SK-N-SH (cell line): Measurements from ENCODE around the gene PHLDA3. TPM values are rescaled to one million over a fixed set of nuclear protein-coding genes. Genes with fewer than 3 reads are reported as not detected.

ENCODE experiments used
- CTCF ChIA-PET: fragments of 300-600, 350-600 bp; formaldehyde crosslinking; extraction: SDS; loops from one replicate; lab custom pipeline; 2021; lab: Yijun Ruan, JAX
- POLR2A ChIA-PET: fragments of 350-600 bp; sonication (Branson Sonifier 250); formaldehyde crosslinking; extraction: SDS; loops from one replicate; lab custom pipeline; 2020; ENCODE audit warnings: antibody characterized with exemption, inconsistent platforms; lab: Yijun Ruan, JAX
- DNase-seq: peaks from one replicate; pipeline ENCODE4 v3.0.0; 2012
- H2AFZ ChIP-seq: fragments of 200-600 bp; sonication (generic); 2 replicates; pipeline ENCODE4 v1.8.1; 2016; ENCODE audit warnings: antibody characterized with exemption, mild to moderate bottlenecking, low read depth
- H3F3A ChIP-seq: fragments of 200-600 bp; sonication (generic); replicated peaks from 2 replicates; pipeline ENCODE3; 2016; ENCODE audit warnings: antibody characterized with exemption, mild to moderate bottlenecking; ENCODE audit not compliant: insufficient read depth
- H3K27ac ChIP-seq, 2 experiments: fragments of 200-500 bp in 1 of 2; fragments of 200-600 bp in 1 of 2; sonication (Bioruptor generic) in 1 of 2; sonication (generic), shearing (Covaris generic) in 1 of 2; 2 replicates each; pipeline versions ENCODE4 v1.5.1 to v1.6.1; 2014 to 2016; ENCODE audit warnings: low read depth in 2 of 2, inconsistent platforms in 1 of 2, low read length in 1 of 2, mild to moderate bottlenecking in 1 of 2, mixed read lengths in 1 of 2
- H3K27me3 ChIP-seq: fragments of 200-600 bp; sonication (generic), shearing (Covaris generic); 2 replicates; pipeline ENCODE4 v1.6.1; 2016; ENCODE audit warnings: mixed run types; ENCODE audit not compliant: insufficient read depth
- H3K36me3 ChIP-seq, 2 experiments: fragments of 200-500 bp in 1 of 2; fragments of 200-600 bp in 1 of 2; sonication (Bioruptor generic) in 1 of 2; sonication (generic) in 1 of 2; replicated peaks in 1 of 2; 2 replicates each; pipeline versions ENCODE3 to v1.5.1; 2014 to 2016; ENCODE audit warnings: low read length in 1 of 2, mild to moderate bottlenecking in 1 of 2; ENCODE audit not compliant: insufficient read depth in 2 of 2, control insufficient read depth in 1 of 2
- H3K4me1 ChIP-seq, 2 experiments: fragments of 200-500 bp in 1 of 2; fragments of 200-600 bp in 1 of 2; sonication (Bioruptor generic) in 1 of 2; sonication (generic), shearing (Covaris generic) in 1 of 2; 2 replicates each; pipeline versions ENCODE4 v1.5.1 to v1.6.1; 2014 to 2016; ENCODE audit warnings: low read depth in 1 of 2, low read length in 1 of 2, mixed run types in 1 of 2; ENCODE audit not compliant: insufficient read depth in 2 of 2, control insufficient read depth in 1 of 2
- H3K4me2 ChIP-seq: fragments of 200-600 bp; sonication (generic), shearing (Covaris generic); 2 replicates; pipeline ENCODE4 v1.6.1; 2017; ENCODE audit warnings: mixed run types
- H3K4me3 ChIP-seq, 2 experiments: fragments of 200-500 bp in 1 of 2; fragments of 200-600 bp in 1 of 2; sonication (Bioruptor generic) in 1 of 2; sonication (generic), shearing (Covaris generic) in 1 of 2; 2 replicates each; pipeline versions ENCODE4 v1.5.1 to v1.8.1; 2014 to 2016; ENCODE audit warnings: low read depth in 2 of 2, inconsistent platforms in 1 of 2, low read length in 1 of 2, mild to moderate bottlenecking in 1 of 2, mixed read lengths in 1 of 2, moderate library complexity in 1 of 2
- H3K79me2 ChIP-seq: fragments of 200-600 bp; sonication (generic); 2 replicates; pipeline ENCODE4 v1.8.1; 2017; ENCODE audit warnings: mild to moderate bottlenecking; ENCODE audit not compliant: insufficient read depth
- H3K9ac ChIP-seq: fragments of 200-600 bp; sonication (generic); 2 replicates; pipeline ENCODE4 v1.6.1; 2017; ENCODE audit warnings: mixed run types
- H3K9me2 ChIP-seq: fragments of 200-600 bp; sonication (generic); 2 replicates; pipeline ENCODE4 v1.6.1; 2017; ENCODE audit warnings: mixed run types
- H3K9me3 ChIP-seq: fragments of 200-600 bp; sonication (generic); 2 replicates; pipeline ENCODE4 v1.6.1; 2017; ENCODE audit warnings: mixed run types, mild to moderate bottlenecking, moderate library complexity
- H4K20me1 ChIP-seq: fragments of 200-600 bp; sonication (generic); 2 replicates; pipeline ENCODE4 v1.6.1; 2017; ENCODE audit warnings: mild to moderate bottlenecking, mixed run types; ENCODE audit not compliant: insufficient read depth
- EP300 ChIP-seq, 2 experiments: IDR thresholded peaks; 2 replicates each; pipeline versions ENCODE4 v1.4.0 to v1.6.1; 2012; ENCODE audit warnings: borderline replicate concordance in 1 of 2, low read depth in 1 of 2, low read length in 1 of 2
- FOSL2 ChIP-seq: IDR thresholded peaks from 2 replicates; pipeline ENCODE4 v1.4.0; 2012; ENCODE audit warnings: low read depth, mild to moderate bottlenecking, moderate library complexity, borderline replicate concordance
- FOXJ3 ChIP-seq: sonication (generic); formaldehyde crosslinking; IDR thresholded peaks from 2 replicates; pipeline ENCODE4 v1.5.1; 2020; ENCODE audit warnings: mild to moderate bottlenecking, missing genetic modification reagents
- MEF2A ChIP-seq: IDR thresholded peaks from 2 replicates; pipeline ENCODE4 v1.4.0; 2012; ENCODE audit warnings: low read depth, borderline replicate concordance
- NFIC ChIP-seq: IDR thresholded peaks from 2 replicates; pipeline ENCODE4 v1.4.0; 2012; ENCODE audit warnings: borderline replicate concordance
- POLR2AphosphoS5 ChIP-seq: IDR thresholded peaks from 2 replicates; pipeline ENCODE4 v1.6.1; 2012; ENCODE audit warnings: low read depth, low read length
- SIN3A ChIP-seq: IDR thresholded peaks from 2 replicates; pipeline ENCODE4 v1.6.1; 2012; ENCODE audit warnings: low read depth, mild to moderate bottlenecking, low read length, moderate library complexity, borderline replicate concordance
- SMC3 ChIP-seq: IDR thresholded peaks from 2 replicates; pipeline ENCODE4 v1.6.1; 2012; ENCODE audit warnings: low read depth, low read length, improper control_type of control experiment
- TCF12 ChIP-seq: IDR thresholded peaks from 2 replicates; pipeline ENCODE4 v1.4.0; 2012
- TEAD4 ChIP-seq: IDR thresholded peaks from 2 replicates; pipeline ENCODE4 v1.4.0; 2012; ENCODE audit warnings: mild to moderate bottlenecking, borderline replicate concordance; ENCODE audit not compliant: insufficient read depth
- WGBS: methylation state at CpG from one replicate; pipeline ENCODE4 v1.1.6; 2017; ENCODE audit warnings: low lambda C conversion rate; 5-methylcytosine and 5-hydroxymethylcytosine counted together
- polyA plus RNA-seq, 3 experiments: library from polyadenylated mRNA; depleted of rRNA; stranded (reverse); fragments of >200 nt; gene quantifications; 2 replicates each; pipeline ENCODE4 v1.2.3, GENCODE V29; 2012
- TF ChIP-seq, protein P1 (sequence below): IDR thresholded peaks from 2 replicates; pipeline ENCODE4; 2012
- TF ChIP-seq, protein P2 (sequence below): fragments of 200-600 bp; sonication (generic); IDR thresholded peaks from 2 replicates; pipeline ENCODE4 v1.6.1; 2017; ENCODE audit warnings: antibody characterized with exemption, mild to moderate bottlenecking, moderate library complexity
- TF ChIP-seq, protein P3 (sequence below): IDR thresholded peaks from 2 replicates; pipeline ENCODE4 v1.4.0; 2012; ENCODE audit warnings: low read depth

The PHLDA3 gene
- polyA plus RNA-seq, 1 of the 3 experiments (the other 2 are of a cell fraction) = 105 TPM

DNA sequence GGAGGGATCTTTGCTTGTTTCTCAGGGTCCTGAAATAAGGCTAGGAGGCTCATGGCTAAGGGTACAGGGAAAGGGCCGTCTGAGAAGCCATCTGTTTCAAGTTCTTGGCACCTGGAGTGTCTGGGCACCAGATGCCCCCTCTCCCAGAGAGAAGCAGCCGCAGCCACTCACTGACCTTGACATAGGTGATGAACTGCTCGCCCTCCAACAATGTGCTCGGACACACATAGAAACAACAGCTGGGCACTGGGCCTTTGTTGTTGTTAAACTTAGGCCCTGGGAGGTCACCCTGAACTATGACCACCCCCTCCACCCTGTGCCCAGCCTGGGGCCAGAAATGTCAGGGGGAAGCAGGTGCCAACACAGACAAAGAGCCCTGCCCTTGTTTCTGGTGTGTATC, 38.2 kb downstream of the PHLDA3 start:
- Histone ChIP-seq H3K9ac (no peak overlapping the region), H3K36me3 (no peaks in the 10 kb centered on the region), H2AFZ (no peak overlapping the region), H4K20me1 (no peaks in the 10 kb centered on the region), H3K27me3 (no peaks in the 10 kb centered on the region; the same call in 1 of the 2 replicates), H3K79me2 (no peaks in the 10 kb centered on the region), H3K4me2 (no peak overlapping the region), H3F3A (peaks cover 5% of the 10 kb centered on the region), H3K4me1 (peaks cover 0 to 19% of the 10 kb centered on the region in 2 experiments; a peak in 1 of 4 replicates), H3K4me3 (no peak overlapping the region), H3K9me3 (no peaks in the 10 kb centered on the region), H3K9me2 (no peaks in the 10 kb centered on the region), H3K27ac (peak overlapping the region in 1 of 2 experiments; percentile 9; a peak in 1 of 4 replicates)
- WGBS = 27% methylated on average over 3 of the region's 4 CpGs
- ChIA-PET POLR2A (no interaction called here), CTCF (interaction anchor here (1.2 to 6.6 kb wide), 7 partner anchors 13 to 90 kb away, joined by 3 to 85 read pairs (median 3); no protein-coding TSS in a partner anchor)
- DNase-seq = peak; percentile 65
- TF ChIP-seq MEF2A (no peak), EP300 (IDR thresholded peaks at IDR 0.05; ENCODE audit: borderline replicate concordance in 1 of 2, low read depth in 1 of 2, low read length in 1 of 2) (peak in 1 of 2 experiments; percentile 19; a peak in 1 of 4 replicates), TCF12 (peak; percentile 96), SMC3 (no peak), FOXJ3 (CRISPR knock-in tag) (0 out of 2 replicates have a peak, but pooled peaks have one; percentile 23), POLR2AphosphoS5 (0 out of 2 replicates have a peak, but pooled peaks have one; percentile 32)
- TF ChIP-seq, protein P1, sequence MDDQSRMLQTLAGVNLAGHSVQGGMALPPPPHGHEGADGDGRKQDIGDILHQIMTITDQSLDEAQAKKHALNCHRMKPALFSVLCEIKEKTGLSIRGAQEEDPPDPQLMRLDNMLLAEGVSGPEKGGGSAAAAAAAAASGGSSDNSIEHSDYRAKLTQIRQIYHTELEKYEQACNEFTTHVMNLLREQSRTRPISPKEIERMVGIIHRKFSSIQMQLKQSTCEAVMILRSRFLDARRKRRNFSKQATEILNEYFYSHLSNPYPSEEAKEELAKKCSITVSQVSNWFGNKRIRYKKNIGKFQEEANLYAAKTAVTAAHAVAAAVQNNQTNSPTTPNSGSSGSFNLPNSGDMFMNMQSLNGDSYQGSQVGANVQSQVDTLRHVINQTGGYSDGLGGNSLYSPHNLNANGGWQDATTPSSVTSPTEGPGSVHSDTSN = peak; percentile 64

DNA sequence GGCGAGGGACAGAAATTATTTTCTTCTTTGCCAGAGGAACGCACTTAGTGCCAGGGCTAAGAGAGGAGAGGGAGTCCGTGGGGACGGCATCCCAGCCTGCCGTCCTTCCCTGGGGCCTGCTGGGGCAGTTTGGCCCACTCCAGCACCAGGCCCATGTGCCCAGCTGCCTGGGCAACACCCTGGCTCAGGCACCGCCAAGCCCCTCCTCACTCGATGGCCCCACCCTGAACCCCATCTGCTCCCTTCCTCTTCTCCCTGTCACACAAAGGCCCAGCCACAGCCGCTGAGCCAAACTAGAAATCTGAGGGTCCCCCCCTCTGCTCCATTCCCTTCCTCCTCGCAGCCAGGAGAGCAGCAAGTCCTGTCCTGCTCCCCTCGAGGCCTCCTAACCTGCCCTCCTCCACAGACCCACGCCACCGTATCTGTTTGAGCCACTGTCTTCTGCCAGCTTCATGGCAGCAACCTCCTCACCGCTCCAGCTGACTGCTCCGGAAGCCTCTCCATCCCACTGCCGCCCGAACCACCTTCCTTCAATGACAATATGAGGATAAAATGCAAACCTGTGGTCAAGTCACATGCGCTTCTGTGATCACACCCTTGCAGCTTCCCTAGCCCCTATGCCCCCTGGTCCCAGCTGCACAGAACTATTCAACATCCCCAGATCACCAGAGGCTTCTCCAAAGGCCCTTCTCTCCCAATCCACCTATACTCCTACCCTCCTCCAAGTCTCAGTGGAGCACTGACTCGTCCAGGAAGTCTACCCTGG, 39.1 kb downstream of the PHLDA3 start:
- H3K4me2 ChIP-seq = no peak overlapping the region
- no peaks in the 10 kb centered on the region; the same call in 1 of the 2 replicates for H3K27me3 ChIP-seq
- no peaks in the 10 kb centered on the region for H3K9me3 ChIP-seq
- H4K20me1 ChIP-seq = no peaks in the 10 kb centered on the region
- H3K9ac ChIP-seq = no peak overlapping the region
- 85% methylated on average over 17 of the region's 18 CpGs for WGBS
- CTCF ChIA-PET = interaction anchor here (1.0 to 6.6 kb wide), 4 partner anchors 12 to 120 kb away, joined by 3 to 85 read pairs (median 3); no protein-coding TSS in a partner anchor
- H3K4me1 ChIP-seq = peaks cover 0 to 19% of the 10 kb centered on the region in 2 experiments; a peak in 1 of 4 replicates
- TF ChIP-seq TEAD4 = no peak
- no peak for TF ChIP-seq FOSL2
- TF ChIP-seq, protein P2, sequence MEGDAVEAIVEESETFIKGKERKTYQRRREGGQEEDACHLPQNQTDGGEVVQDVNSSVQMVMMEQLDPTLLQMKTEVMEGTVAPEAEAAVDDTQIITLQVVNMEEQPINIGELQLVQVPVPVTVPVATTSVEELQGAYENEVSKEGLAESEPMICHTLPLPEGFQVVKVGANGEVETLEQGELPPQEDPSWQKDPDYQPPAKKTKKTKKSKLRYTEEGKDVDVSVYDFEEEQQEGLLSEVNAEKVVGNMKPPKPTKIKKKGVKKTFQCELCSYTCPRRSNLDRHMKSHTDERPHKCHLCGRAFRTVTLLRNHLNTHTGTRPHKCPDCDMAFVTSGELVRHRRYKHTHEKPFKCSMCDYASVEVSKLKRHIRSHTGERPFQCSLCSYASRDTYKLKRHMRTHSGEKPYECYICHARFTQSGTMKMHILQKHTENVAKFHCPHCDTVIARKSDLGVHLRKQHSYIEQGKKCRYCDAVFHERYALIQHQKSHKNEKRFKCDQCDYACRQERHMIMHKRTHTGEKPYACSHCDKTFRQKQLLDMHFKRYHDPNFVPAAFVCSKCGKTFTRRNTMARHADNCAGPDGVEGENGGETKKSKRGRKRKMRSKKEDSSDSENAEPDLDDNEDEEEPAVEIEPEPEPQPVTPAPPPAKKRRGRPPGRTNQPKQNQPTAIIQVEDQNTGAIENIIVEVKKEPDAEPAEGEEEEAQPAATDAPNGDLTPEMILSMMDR = no peak
- TF ChIP-seq EP300 (IDR thresholded peaks at IDR 0.05; ENCODE audit: borderline replicate concordance in 1 of 2, low read depth in 1 of 2, low read length in 1 of 2) = no peak
- no peak for TF ChIP-seq SIN3A
- no peak for TF ChIP-seq NFIC
- no peak for TF ChIP-seq MEF2A
- TF ChIP-seq, protein P3, sequence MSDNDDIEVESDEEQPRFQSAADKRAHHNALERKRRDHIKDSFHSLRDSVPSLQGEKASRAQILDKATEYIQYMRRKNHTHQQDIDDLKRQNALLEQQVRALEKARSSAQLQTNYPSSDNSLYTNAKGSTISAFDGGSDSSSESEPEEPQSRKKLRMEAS = no peak
- TF ChIP-seq, all 33 proteins: peak for 0
- Histone ChIP-seq H3K36me3 (no peaks in the 10 kb centered on the region), H3K9me2 (no peaks in the 10 kb centered on the region), H2AFZ (no peak overlapping the region), H3K27ac (no peak overlapping the region), H3K79me2 (no peaks in the 10 kb centered on the region), H3F3A (peaks cover 5% of the 10 kb centered on the region), H3K4me3 (no peak overlapping the region)
- POLR2A ChIA-PET = no interaction called here
- DNase-seq = no peak
